OCI-LY7 (cell line): ENCODE results near the gene PLEKHA3. TPM values are rescaled to one million over a fixed set of nuclear protein-coding genes. Genes with fewer than 3 reads are reported as not detected.

Experiments
- BruUV-seq: library from RNA; stranded (reverse); fragments of 400-500 nt; replicated peaks from 2 replicates; lab custom pipeline; 2021; lab: Mats Ljungman, UMichigan
- CTCF ChIA-PET: fragments of 300-600 bp; sonication (Branson Sonifier 250); formaldehyde crosslinking; loops from one replicate; lab custom pipeline; 2022; ENCODE audit warnings: antibody characterized with exemption; ENCODE audit not compliant: unreplicated experiment; lab: Charles Lee
- POLR2A ChIA-PET: fragments of 300-600 bp; sonication (Branson Sonifier 250); formaldehyde crosslinking; loops from one replicate; lab custom pipeline; 2022; ENCODE audit warnings: antibody characterized with exemption; lab: Charles Lee
- DNase-seq: peaks from one replicate; pipeline ENCODE4 v3.0.0-alpha.2; 2015; ENCODE audit warnings: low spot score
- H2AFZ ChIP-seq: fragments of 200-600 bp; sonication (generic), shearing (Covaris generic); 2 replicates; pipeline ENCODE4 v1.6.1; 2014; ENCODE audit warnings: mild to moderate bottlenecking, antibody characterized with exemption, low read length, moderate library complexity
- H3K27ac ChIP-seq: fragments of 200-600 bp; sonication (generic); 2 replicates; pipeline ENCODE4 v1.5.1; 2014; ENCODE audit warnings: mixed run types, low read depth, mild to moderate bottlenecking, moderate library complexity, low read length, inconsistent platforms; ENCODE audit not compliant: poor library complexity, severe bottlenecking
- H3K36me3 ChIP-seq: fragments of 200-600 bp; sonication (generic); 2 replicates; pipeline ENCODE4 v1.6.1; 2014; ENCODE audit warnings: mild to moderate bottlenecking, antibody characterized with exemption, low read length, moderate library complexity, mixed read lengths; ENCODE audit not compliant: insufficient read depth
- H3K4me1 ChIP-seq: fragments of 200-600 bp; sonication (generic); 2 replicates; pipeline ENCODE4 v1.5.1; 2014; ENCODE audit warnings: mild to moderate bottlenecking, low read length; ENCODE audit not compliant: insufficient read depth, poor library complexity, severe bottlenecking
- H3K4me2 ChIP-seq: fragments of 200-600 bp; sonication (generic); 2 replicates; pipeline ENCODE4 v1.6.1; 2014; ENCODE audit warnings: mild to moderate bottlenecking, low read length
- H3K4me3 ChIP-seq: fragments of 200-600 bp; sonication (generic); 2 replicates; pipeline ENCODE4 v1.5.1; 2014; ENCODE audit warnings: mild to moderate bottlenecking, low read depth, low read length; ENCODE audit not compliant: poor library complexity, severe bottlenecking
- H3K79me2 ChIP-seq: fragments of 200-600 bp; sonication (generic); 2 replicates; pipeline ENCODE4 v1.6.1; 2016; ENCODE audit warnings: low read depth, mild to moderate bottlenecking, low read length, moderate library complexity, mixed read lengths; ENCODE audit not compliant: insufficient read depth
- H3K9me2 ChIP-seq: fragments of 200-600 bp; sonication (generic); 2 replicates; pipeline ENCODE4 v1.6.1; 2016; ENCODE audit warnings: mild to moderate bottlenecking, low read length, mixed read lengths; ENCODE audit not compliant: insufficient read depth
- H3K9me3 ChIP-seq: fragments of 200-600 bp; sonication (generic); 2 replicates; pipeline ENCODE4 v1.6.1; 2014; ENCODE audit warnings: mild to moderate bottlenecking, mixed run types, low read length, mixed read lengths
- H4K20me1 ChIP-seq: fragments of 200-600 bp; sonication (generic); 2 replicates; pipeline ENCODE4 v1.6.1; 2014; ENCODE audit warnings: mild to moderate bottlenecking, antibody characterized with exemption, low read length, moderate library complexity, mixed read lengths; ENCODE audit not compliant: insufficient read depth
- EZH2phosphoT487 ChIP-seq: fragments of 200-600 bp; sonication (generic); IDR thresholded peaks from 2 replicates; pipeline ENCODE4 v1.6.1; 2018; ENCODE audit warnings: low read depth, borderline replicate concordance, mild to moderate bottlenecking, mixed run types, antibody characterized with exemption, low read length, moderate library complexity, mixed read lengths
- intact Hi-C: fragments of 100-400 bp; cut with micrococcal nuclease; formaldehyde crosslinking; loops from one replicate; pipeline ENCODE4 v1.10.0; 2022; ENCODE audit not compliant: unreplicated experiment
- total RNA-seq, 2 experiments: library from RNA; depleted of rRNA in 1 of 2; stranded (reverse); fragments of >200 nt in 1 of 2; shearing (Covaris generic) in 1 of 2; gene quantifications; 2 replicates each; pipeline ENCODE4 v1.2.3, GENCODE V29; 2014 to 2022
- TF ChIP-seq, protein P1 (sequence below): fragments of 200-600 bp; sonication (generic); conservative IDR thresholded peaks from 2 replicates; pipeline ENCODE4 v1.5.1; 2014; ENCODE audit warnings: mild to moderate bottlenecking, antibody characterized with exemption, low read length, moderate library complexity, mixed read lengths

Gene PLEKHA3
- total RNA-seq, 2 experiments from 2014 or later: 3.6 to 19.2 TPM

DNA sequence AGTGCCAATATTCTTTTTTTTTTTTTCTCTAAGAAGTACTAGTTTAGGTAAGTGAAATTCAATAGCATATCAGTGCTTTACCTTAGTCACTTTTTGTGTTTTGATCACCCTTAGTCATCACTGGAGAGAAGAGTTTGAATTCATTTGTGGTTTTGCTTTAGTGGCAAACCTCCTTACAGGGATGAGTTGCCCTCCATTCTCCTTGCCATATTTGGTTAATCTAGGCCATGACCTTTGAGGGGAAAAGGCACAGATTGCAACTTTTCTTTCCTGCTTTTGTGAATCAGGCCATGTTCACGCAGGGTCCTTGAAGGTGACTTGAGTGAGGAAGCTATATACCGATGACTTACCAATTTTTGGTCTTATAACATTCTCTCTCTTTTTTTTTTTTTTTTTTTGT, 34.4 kb downstream of the PLEKHA3 start:
- no peak for DNase-seq

DNA sequence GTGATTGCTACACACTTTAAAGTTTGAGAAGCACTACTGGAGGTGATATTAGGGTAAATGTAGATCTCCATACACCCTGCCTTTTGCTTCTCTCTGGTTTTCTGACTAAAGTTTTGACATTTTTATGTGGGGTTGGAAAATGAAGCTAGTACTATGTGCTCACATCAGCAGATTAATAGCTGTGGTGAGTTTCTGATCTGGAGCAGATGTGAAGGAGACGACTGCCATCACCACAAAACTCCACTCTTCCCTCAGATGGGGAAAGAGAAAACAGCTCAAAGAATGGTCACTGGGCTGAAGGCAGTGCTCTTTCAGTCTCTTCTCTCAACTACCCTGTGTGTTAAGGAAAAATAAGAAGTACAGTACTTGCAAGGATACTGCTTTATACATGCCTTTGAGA, 37.2 kb downstream of the PLEKHA3 start:
- intact Hi-C loops: no loop called here
- no TSS peak for BruUV-seq

More for the DNA sequence above, 34.4 kb downstream of the PLEKHA3 start:
- Histone ChIP-seq H3K9me3 (no peaks in the 10 kb centered on the region), H2AFZ (no peak overlapping the region), H3K9me2 (no peaks in the 10 kb centered on the region), H3K4me3 (no peak overlapping the region), H4K20me1 (no peaks in the 10 kb centered on the region), H3K36me3 (peaks cover 4% of the 10 kb centered on the region; the same call in 1 of the 2 replicates), H3K79me2 (no peaks in the 10 kb centered on the region), H3K27ac (no peak overlapping the region), H3K4me2 (no peak overlapping the region), H3K4me1 (no peaks in the 10 kb centered on the region)
- ChIA-PET CTCF (no interaction called here), POLR2A (interaction anchor here (0.6 to 0.9 kb wide), 2 partner anchors 8 to 462 kb away, joined by 3 read pairs; no protein-coding TSS in a partner anchor)
- no TSS peak for BruUV-seq
- TF ChIP-seq, protein P1, sequence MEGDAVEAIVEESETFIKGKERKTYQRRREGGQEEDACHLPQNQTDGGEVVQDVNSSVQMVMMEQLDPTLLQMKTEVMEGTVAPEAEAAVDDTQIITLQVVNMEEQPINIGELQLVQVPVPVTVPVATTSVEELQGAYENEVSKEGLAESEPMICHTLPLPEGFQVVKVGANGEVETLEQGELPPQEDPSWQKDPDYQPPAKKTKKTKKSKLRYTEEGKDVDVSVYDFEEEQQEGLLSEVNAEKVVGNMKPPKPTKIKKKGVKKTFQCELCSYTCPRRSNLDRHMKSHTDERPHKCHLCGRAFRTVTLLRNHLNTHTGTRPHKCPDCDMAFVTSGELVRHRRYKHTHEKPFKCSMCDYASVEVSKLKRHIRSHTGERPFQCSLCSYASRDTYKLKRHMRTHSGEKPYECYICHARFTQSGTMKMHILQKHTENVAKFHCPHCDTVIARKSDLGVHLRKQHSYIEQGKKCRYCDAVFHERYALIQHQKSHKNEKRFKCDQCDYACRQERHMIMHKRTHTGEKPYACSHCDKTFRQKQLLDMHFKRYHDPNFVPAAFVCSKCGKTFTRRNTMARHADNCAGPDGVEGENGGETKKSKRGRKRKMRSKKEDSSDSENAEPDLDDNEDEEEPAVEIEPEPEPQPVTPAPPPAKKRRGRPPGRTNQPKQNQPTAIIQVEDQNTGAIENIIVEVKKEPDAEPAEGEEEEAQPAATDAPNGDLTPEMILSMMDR: no peak
- TF ChIP-seq EZH2phosphoT487: no peak
- intact Hi-C loops: no loop called here

More for the DNA sequence above, 37.2 kb downstream of the PLEKHA3 start:
- H4K20me1 ChIP-seq: no peaks in the 10 kb centered on the region
- no peak overlapping the region for H3K27ac ChIP-seq
- CTCF ChIA-PET: no interaction called here
- H3K4me1 ChIP-seq: no peaks in the 10 kb centered on the region
- no peak for TF ChIP-seq EZH2phosphoT487
- TF ChIP-seq, protein P1: no peak
- no peak for DNase-seq
- POLR2A ChIA-PET: interaction anchor here (1.5 to 1.6 kb wide), 2 partner anchors 9 to 11 kb away, joined by 5 to 6 read pairs; no protein-coding TSS in a partner anchor
- H3K4me3 ChIP-seq: no peak overlapping the region
- H3K9me2 ChIP-seq: no peaks in the 10 kb centered on the region
- peaks cover 4% of the 10 kb centered on the region; the same call in 1 of the 2 replicates for H3K36me3 ChIP-seq
- no peaks in the 10 kb centered on the region for H3K79me2 ChIP-seq
- H2AFZ ChIP-seq: no peak overlapping the region
- H3K4me2 ChIP-seq: no peak overlapping the region
- H3K9me3 ChIP-seq: no peaks in the 10 kb centered on the region
